Liver (tissue), 9 donors: ENCODE data around the gene SLC6A12. TPM values are rescaled to one million over a fixed set of nuclear protein-coding genes. Genes with fewer than 3 reads are reported as not detected.

Experiments used
- DNase-seq: peaks from one replicate; pipeline ENCODE4 v3.0.0-alpha.2; 2017; ENCODE audit warnings: low spot score
- H3K27ac ChIP-seq, 2 donors: one replicate each; pipeline ENCODE4 v1.7.0; 2013; ENCODE audit warnings: inconsistent platforms in 2 of 2, low read length in 2 of 2, control low read depth in 1 of 2, low read depth in 1 of 2, mild to moderate bottlenecking in 1 of 2
- H3K27me3 ChIP-seq, 4 donors: one replicate each; pipeline versions ENCODE4 v1.6.1 to v1.7.0; 2013; ENCODE audit warnings: low read length in 3 of 4, inconsistent platforms in 1 of 4, mild to moderate bottlenecking in 1 of 4, moderate library complexity in 1 of 4; ENCODE audit not compliant: control insufficient read depth in 4 of 4, insufficient read depth in 4 of 4
- H3K36me3 ChIP-seq, 4 donors: one replicate each; pipeline versions ENCODE4 v1.6.1 to v1.7.0; 2013; ENCODE audit warnings: low read length in 3 of 4, mild to moderate bottlenecking in 3 of 4, low read depth in 1 of 4, moderate library complexity in 1 of 4; ENCODE audit not compliant: control insufficient read depth in 4 of 4, insufficient read depth in 3 of 4
- H3K4me1 ChIP-seq, 4 donors: one replicate each; pipeline versions ENCODE4 v1.6.1 to v1.7.0; 2013; ENCODE audit warnings: low read length in 3 of 4, mild to moderate bottlenecking in 3 of 4, moderate library complexity in 1 of 4; ENCODE audit not compliant: control insufficient read depth in 4 of 4, insufficient read depth in 4 of 4
- H3K4me3 ChIP-seq, 3 donors: one replicate each; pipeline versions ENCODE4 v1.6.1 to v1.7.0; 2013; ENCODE audit warnings: low read length in 3 of 3, control low read depth in 1 of 3, low read depth in 1 of 3, mild to moderate bottlenecking in 1 of 3
- H3K9ac ChIP-seq, 2 donors: one replicate each; pipeline ENCODE4 v1.7.0; 2013; ENCODE audit warnings: low read length in 2 of 2, mild to moderate bottlenecking in 2 of 2, moderate library complexity in 2 of 2, control low read depth in 1 of 2, low read depth in 1 of 2
- H3K9me3 ChIP-seq, 4 donors: one replicate each; pipeline versions ENCODE4 v1.6.1 to v1.7.0; 2013; ENCODE audit warnings: low read length in 3 of 4; ENCODE audit not compliant: control insufficient read depth in 4 of 4
- ATF3 ChIP-seq: IDR thresholded peaks from 2 replicates; pipeline ENCODE4 v1.6.1; 2016; ENCODE audit warnings: antibody characterized with exemption
- CTCF ChIP-seq: fragments of 150-350 bp; IDR thresholded peaks from 2 replicates; pipeline ENCODE4 v1.5.1; 2017; ENCODE audit warnings: improper control_type of control experiment, low read depth, low read length; ENCODE audit not compliant: missing input control
- FOXA1 ChIP-seq: IDR thresholded peaks from 2 replicates; pipeline ENCODE4 v1.6.1; 2016; ENCODE audit warnings: antibody characterized with exemption
- FOXA2 ChIP-seq: IDR thresholded peaks from 2 replicates; pipeline ENCODE4 v1.6.1; 2016; ENCODE audit warnings: antibody characterized with exemption
- GABPA ChIP-seq, 2 donors: IDR thresholded peaks in 1 of 2; conservative IDR thresholded peaks in 1 of 2; 2 replicates each; pipeline ENCODE4 v1.6.1; 2016; ENCODE audit warnings: antibody characterized with exemption in 2 of 2, mild to moderate bottlenecking in 1 of 2, moderate library complexity in 1 of 2
- HNF4A ChIP-seq, 2 donors: conservative IDR thresholded peaks; 2 replicates each; pipeline ENCODE4 v1.6.1; 2016; ENCODE audit warnings: antibody characterized with exemption in 2 of 2, mild to moderate bottlenecking in 2 of 2
- HNF4G ChIP-seq: IDR thresholded peaks from 2 replicates; pipeline ENCODE4 v1.6.1; 2016; ENCODE audit warnings: antibody characterized with exemption
- JUND ChIP-seq, 2 donors: IDR thresholded peaks; 2 replicates each; pipeline ENCODE4 v1.6.1; 2016; ENCODE audit warnings: antibody characterized with exemption in 2 of 2
- RAD21 ChIP-seq, 2 donors: IDR thresholded peaks; 2 replicates each; pipeline ENCODE4 v1.6.1; 2016; ENCODE audit warnings: antibody characterized with exemption in 2 of 2, mild to moderate bottlenecking in 2 of 2
- REST ChIP-seq: IDR thresholded peaks from 2 replicates; pipeline ENCODE4 v1.6.1; 2016; ENCODE audit warnings: antibody characterized with exemption, mild to moderate bottlenecking
- RXRA ChIP-seq, 2 donors: IDR thresholded peaks; 2 replicates each; pipeline ENCODE4 v1.6.1; 2017 to 2018; ENCODE audit warnings: antibody characterized with exemption in 2 of 2, mild to moderate bottlenecking in 1 of 2
- SP1 ChIP-seq: IDR thresholded peaks from 2 replicates; pipeline ENCODE4 v1.6.1; 2018; ENCODE audit warnings: antibody characterized with exemption, mild to moderate bottlenecking
- TAF1 ChIP-seq: conservative IDR thresholded peaks from 2 replicates; pipeline ENCODE4 v1.6.1; 2016; ENCODE audit warnings: antibody characterized with exemption, mild to moderate bottlenecking
- YY1 ChIP-seq: IDR thresholded peaks from 2 replicates; pipeline ENCODE4 v1.6.1; 2016; ENCODE audit warnings: antibody characterized with exemption, mild to moderate bottlenecking
- ZBTB33 ChIP-seq: IDR thresholded peaks from 2 replicates; pipeline ENCODE4 v1.6.1; 2016; ENCODE audit warnings: antibody characterized with exemption
- WGBS: extraction: QIAGEN DNeasy Blood & Tissue Kit; methylation state at CpG from one replicate; pipeline ENCODE4 v1.1.7; 2013; 5-methylcytosine and 5-hydroxymethylcytosine counted together
- polyA plus RNA-seq, 2 donors: library from polyadenylated mRNA; stranded (reverse) in 1 of 2; unstranded in 1 of 2; fragments of 200-250 nt in 1 of 2; fragments of >200 nt in 1 of 2; fragmentation: Nextera tagmentation in 1 of 2; extraction: Ambion mirVana in 1 of 2; gene quantifications; one replicate each; pipeline versions ENCODE4 v1.2.1 to v1.2.3, GENCODE V29; 2013 to 2015
- total RNA-seq, 2 donors: library from RNA; depleted of rRNA; stranded (reverse); fragments of >200 nt; gene quantifications; one replicate each; pipeline ENCODE4 v1.2.3, GENCODE V29; 2014
- donor health status: healthy.
- donor health status: healthy.
- donor health status: healthy.
- donor health status: healthy.
- donor health status: healthy.

The SLC6A12 gene
- total and polyA plus RNA-seq, 4 donors, result 18.2 to 30.3 (median 23.2) TPM

- TF ChIP-seq REST (no peak), YY1 (no peak), TAF1 (no peak), RAD21 (IDR thresholded peaks at IDR 0.05) (no peak), SP1 (no peak)
These were observed 48.2 kb upstream of the SLC6A12 start (continued) for GRCh38 chr12:262113-262512.

- H3K36me3 ChIP-seq, result no peaks in the 10 kb centered on the region
- H3K4me1 ChIP-seq, result peaks cover 3 to 14% (median 5%) of the 10 kb centered on the region in 4 donors
- no peak overlapping the region for H3K9ac ChIP-seq
- H3K9me3 ChIP-seq, result no peaks in the 10 kb centered on the region
- TF ChIP-seq YY1, result no peak
- TF ChIP-seq CTCF, result no peak
- no peak for TF ChIP-seq TAF1
- TF ChIP-seq ATF3, result no peak
- TF ChIP-seq JUND (IDR thresholded peaks at IDR 0.05), result peak in 1 of 2 donors; percentile 29
- TF ChIP-seq RAD21 (IDR thresholded peaks at IDR 0.05), result no peak
- TF ChIP-seq GABPA (IDR thresholded peaks at IDR 0.05 in 1 of 2, conservative IDR thresholded peaks at IDR 0.05 in 1 of 2), result no peak
- TF ChIP-seq FOXA1, result no peak
- peak; percentile 71 to 79 for TF ChIP-seq HNF4A (conservative IDR thresholded peaks at IDR 0.05)
- TF ChIP-seq ZBTB33, result no peak
- TF ChIP-seq FOXA2, result no peak
- TF ChIP-seq HNF4G, result no peak
- peak; percentile 36 to 56 for TF ChIP-seq RXRA (IDR thresholded peaks at IDR 0.05)
- no peak for TF ChIP-seq REST
- peak; percentile 72 for TF ChIP-seq SP1
- no peak for DNase-seq
- 64% methylated on average over 14 of the region's 14 CpGs for WGBS
- no peak overlapping the region for H3K27ac ChIP-seq
- H3K4me3 ChIP-seq, result no peak overlapping the region
- peaks cover 0 to 2% (median 0%) of the 10 kb centered on the region in 4 donors for H3K27me3 ChIP-seq
These were observed 43.8 kb upstream of the SLC6A12 start for GRCh38 chr12:257521-258321.
